Activated CD4-positive, alpha-beta T cell treated with anti-CD3 and anti-CD28 coated beads, Interleukin-2, Interleukin-6, amounts not matched to agents 100 ng/mL and 50 ng/mL, durations not matched to agents 16 hours and 8 hours (primary cell): Measurements from ENCODE around the gene TTF1.
A peak's percentile ranks its signal among the peaks of the same experiment; 100 is the strongest.

Source experiments
- DNase-seq: peaks from one replicate; pipeline ENCODE4 v3.0.0-alpha.2; 2020

Gene TTF1

GRCh38 chr9:132406554-132407122, at the start of gene TTF1:
Gene TTF1, minus strand, starts transcription at chr9:132406840. Its CDS starts 4,019 bp downstream, at chr9:132402821.
- DNase-seq: peak; percentile 96

GRCh38 chr9:132456241-132456640, 49.6 kb upstream of the TTF1 start:
- DNase-seq: no peak

GRCh38 chr9:132451276-132451675, 44.6 kb upstream of the TTF1 start:
- peak; percentile 64 for DNase-seq

GRCh38 chr9:132447902-132448301, 41.3 kb upstream of the TTF1 start:
- DNase-seq: no peak

GRCh38 chr9:132447346-132447745, 40.7 kb upstream of the TTF1 start:
- no peak for DNase-seq

GRCh38 chr9:132446887-132447286, 40.2 kb upstream of the TTF1 start:
- DNase-seq: no peak

GRCh38 chr9:132443951-132444607, 37.4 kb upstream of the TTF1 start:
- DNase-seq: no peak

GRCh38 chr9:132441404-132441803, 34.8 kb upstream of the TTF1 start:
- no peak for DNase-seq

GRCh38 chr9:132440735-132441134, 34.1 kb upstream of the TTF1 start:
- no peak for DNase-seq

- no peak for DNase-seq
Measured at GRCh38 chr9:132439153-132439552, 32.5 kb upstream of the TTF1 start.

- DNase-seq: no peak
Measured at GRCh38 chr9:132434881-132435280, 28.2 kb upstream of the TTF1 start.

- no peak for DNase-seq
Measured at GRCh38 chr9:132430998-132431397, 24.4 kb upstream of the TTF1 start.

GRCh38 chr9:132426639-132427414, 20.2 kb upstream of the TTF1 start:
- DNase-seq: no peak

- no peak for DNase-seq
Measured at GRCh38 chr9:132425675-132426062, 19.0 kb upstream of the TTF1 start.

- DNase-seq: no peak
Measured at GRCh38 chr9:132424857-132425674, 18.4 kb upstream of the TTF1 start.

- no peak for DNase-seq
Measured at GRCh38 chr9:132423503-132423902, 16.9 kb upstream of the TTF1 start.

- DNase-seq: no peak
Measured at GRCh38 chr9:132422574-132422973, 15.9 kb upstream of the TTF1 start.

GRCh38 chr9:132418726-132419363, 12.2 kb upstream of the TTF1 start:
- no peak for DNase-seq

GRCh38 chr9:132415181-132415580, 8.5 kb upstream of the TTF1 start:
- no peak for DNase-seq

- no peak for DNase-seq
Measured at GRCh38 chr9:132414731-132415130, 8.1 kb upstream of the TTF1 start.

GRCh38 chr9:132413926-132414325, 7.3 kb upstream of the TTF1 start:
- no peak for DNase-seq

GRCh38 chr9:132412089-132412488, 5.4 kb upstream of the TTF1 start:
- peak; percentile 26 for DNase-seq

GRCh38 chr9:132411091-132411508, 4.5 kb upstream of the TTF1 start:
- peak; percentile 75 for DNase-seq
